HG03039 (cell line): ENCODE measurements around the gene BICRA.
A peak's percentile ranks its signal among the peaks of the same experiment; 100 is the strongest.

Source experiments
- ATAC-seq: cut with Tn5 transposase; IDR thresholded peaks from one replicate; pipeline ENCODE4 v1.9.1; 2021; ENCODE audit warnings: mild to moderate bottlenecking, moderate library complexity; ENCODE audit not compliant: unreplicated experiment

BICRA gene

DNA sequence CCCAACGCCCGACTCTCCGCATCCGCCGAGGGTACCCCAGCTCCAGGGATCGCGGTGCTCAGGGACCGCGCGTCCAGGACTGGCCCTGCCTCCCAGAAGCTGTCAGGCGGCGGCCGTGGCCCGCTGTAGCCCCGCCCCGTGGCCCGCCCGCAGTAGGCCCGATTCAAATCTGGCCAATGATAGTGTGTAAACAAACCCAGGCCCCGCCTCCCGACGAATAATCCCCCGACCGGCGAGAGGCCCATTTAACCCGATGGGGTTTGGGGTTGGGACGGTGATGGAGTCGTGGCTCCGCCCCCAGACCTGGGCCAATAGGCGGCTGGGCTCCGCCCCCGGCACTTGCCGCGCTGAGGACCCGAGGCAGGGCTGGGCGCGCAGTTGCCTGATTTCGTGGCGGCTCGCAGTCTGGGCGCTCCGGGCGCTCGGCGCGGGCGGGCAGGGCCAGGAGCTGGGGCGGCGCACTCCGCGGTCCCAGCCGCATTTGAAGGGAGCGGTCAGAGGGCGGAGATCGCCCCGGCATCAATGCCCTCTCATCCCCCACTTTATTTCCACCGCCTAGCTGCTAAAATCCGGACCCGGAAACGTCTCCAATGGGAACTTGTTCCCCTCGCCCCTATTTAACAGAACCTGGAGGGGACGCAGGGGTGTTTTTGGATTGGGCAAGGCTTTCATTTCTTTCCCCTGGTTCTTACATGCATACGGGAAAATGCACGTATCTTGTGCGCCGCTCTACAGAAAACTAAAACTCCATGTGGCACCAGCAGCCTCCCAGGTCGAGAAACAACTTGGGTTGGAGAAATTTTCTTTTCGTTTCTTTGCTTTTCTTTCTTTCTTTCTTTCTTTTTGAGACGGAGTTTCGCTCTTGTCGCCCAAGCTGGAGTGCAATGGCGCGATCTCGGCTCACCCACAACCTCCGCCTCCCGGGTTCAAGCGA is 8.4 kb upstream of the BICRA start:
- peak; percentile 93 for ATAC-seq

DNA sequence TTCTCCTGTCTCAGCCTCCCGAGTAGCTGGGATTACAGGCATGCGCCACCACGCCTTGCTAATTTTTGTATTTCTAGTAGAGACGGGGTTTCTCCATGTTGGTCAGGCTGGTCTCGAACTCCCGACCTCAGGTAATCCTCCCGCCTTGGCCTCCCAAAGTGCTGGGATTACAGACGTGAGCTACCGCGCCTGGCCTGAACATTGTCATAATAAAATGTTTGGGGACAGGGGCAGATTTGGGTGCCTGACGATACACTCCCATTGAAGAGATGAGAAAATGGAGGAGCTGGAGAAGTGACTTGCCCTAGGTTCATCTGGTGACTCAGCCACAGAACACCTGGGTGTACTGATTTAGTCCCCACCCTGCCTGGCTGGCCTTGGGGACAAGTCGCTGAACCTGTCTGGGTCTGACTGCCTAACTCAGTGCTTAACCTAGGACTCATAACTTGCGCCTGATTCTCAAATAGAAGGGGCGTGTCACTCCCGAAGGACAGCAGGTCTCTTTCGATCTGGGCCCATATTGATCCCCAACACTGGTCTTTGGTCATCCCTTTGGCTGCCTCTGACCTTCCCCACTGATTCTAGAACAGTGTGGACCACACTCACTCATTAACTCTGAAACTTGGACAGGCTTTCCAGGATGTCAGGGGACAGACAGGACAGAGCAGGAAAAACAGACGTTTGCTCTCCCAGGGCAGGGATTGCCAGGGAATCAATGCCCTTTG is 7.6 kb upstream of the BICRA start:
- no peak for ATAC-seq

DNA sequence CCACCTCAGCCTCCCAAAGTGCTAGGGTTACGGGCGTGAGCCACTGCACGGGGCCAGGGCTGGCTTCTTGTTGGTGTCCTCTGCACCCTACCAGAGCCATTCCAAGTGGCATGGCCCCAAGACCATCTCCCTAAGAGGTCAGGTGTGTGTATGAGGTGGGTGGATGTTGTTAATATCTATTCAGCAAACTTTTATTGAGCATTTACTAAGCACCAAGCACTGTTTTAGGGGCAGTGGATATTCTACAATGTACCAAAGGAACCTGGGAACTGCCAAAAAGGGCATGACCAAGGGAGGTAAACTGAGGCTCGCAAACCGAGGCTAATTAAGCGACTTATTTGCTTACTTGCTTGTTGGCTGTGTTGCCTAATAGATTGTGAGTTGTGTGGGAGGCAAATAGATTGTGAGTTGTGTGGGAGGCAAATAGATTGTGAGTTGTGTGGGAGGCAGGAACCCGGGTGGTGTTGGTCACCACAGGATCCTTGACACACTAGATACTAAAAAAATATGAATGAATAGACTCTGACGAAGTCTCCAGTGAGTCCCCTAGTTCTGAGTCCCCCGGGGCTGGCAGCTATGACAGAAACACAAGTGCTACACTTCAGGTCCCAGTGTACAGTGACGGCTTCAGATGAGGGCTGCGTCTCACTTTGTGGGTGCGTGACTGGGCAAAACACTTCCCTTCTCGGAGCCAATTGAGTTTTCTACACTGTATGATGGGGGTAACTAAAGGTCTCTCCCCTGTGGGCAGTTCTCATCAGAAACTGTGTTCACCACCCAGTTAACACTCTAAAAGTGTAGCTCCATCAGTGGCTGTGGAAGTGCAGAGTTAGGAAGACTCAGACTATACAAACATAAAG is 5.0 kb upstream of the BICRA start:
- no peak for ATAC-seq

DNA sequence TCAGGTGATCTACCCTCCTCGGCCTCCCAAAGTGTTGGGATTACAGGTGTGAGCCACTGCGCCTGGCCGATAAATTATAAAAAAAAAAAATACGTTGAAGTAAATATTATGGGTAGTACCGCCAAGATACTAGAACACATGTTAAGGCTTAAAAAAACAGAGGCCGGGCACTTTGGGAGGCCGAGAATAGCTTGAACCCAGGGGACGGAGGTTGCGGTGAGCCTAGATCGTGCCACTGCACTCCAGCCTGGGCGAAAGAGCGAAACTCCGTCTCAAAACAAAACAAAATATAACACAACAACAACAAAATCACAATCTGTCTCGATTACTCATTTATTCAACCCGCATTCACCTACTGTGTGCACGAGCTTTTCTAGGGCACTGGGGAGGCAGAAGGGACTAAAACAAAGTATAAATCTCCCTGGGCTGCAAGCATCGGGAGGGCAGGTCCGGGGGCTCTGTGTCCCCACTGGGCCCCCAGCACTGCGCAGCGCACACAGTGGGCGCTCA is 1.3 kb upstream of the BICRA start:
- ATAC-seq: no peak

- ATAC-seq: peak; percentile 77
Observed at GRCh38 chr19:47608074-47608918, 638 bp upstream of the BICRA start.

DNA sequence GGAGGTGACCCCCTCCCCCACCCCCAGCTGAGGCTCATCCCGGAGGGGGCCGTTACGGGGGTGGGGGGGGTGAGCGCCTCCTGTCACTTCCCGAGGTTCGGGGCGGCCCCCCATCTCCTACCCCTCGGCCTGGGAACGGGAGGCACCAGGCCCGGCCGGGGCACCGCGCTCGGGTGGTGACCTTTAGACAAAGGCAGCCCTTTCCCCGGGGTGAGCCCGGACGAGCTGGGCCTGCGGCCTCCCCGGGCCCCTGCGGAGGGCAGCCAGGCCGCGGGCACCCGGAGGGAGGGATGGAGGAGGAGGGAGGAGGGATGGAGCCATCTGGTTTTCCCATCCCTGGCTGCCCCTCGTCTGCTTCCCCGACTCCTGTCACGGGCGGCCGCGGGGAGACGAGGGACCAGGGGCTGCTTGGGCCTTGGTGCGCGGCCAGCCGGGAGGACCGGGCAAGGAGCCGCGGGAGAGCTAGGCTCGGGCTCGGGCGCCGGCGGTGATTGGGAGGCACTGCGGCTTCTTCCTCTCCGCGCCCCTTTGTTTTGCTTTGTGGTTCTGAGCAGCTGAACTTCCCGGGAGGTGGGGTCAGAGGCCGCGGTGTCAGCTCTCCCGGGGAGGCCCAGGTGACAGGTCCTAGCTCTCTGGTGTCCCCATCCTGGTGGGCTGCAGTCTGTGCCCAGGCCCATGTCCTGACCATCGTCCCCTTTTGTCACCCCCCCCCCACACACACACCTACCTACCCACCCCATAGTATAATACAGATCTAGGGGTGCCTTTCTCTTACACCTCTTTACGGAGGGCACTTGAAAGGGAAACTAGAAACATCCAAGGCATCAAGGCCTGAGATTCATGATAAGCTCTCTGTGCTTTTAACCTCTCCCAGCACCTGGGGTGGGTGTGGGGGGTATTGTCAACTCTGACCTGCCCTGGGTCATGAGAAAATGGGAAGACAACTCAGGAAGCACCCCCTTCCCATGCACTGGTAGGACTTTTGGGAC is 1.3 kb downstream of the BICRA start:
- no peak for ATAC-seq

DNA sequence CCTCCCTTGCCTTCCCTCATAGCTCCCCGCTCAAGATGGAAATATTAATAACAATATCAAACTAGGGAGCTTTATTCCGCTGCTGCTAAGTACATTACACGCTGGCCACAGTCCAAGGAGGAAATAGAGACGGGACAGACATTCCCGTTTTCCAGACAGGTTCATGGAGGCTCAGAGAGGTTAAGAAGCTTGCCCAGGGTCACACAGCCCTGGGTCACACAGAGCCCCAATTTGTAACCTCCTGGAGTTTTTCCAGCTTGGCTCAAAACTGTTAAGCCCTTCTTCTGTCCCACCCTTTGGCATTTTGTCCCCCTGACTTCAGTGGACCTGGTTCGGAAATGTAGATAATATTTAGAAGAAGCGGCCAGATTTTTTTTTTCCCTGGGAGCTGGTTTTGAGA is 2.0 kb downstream of the BICRA start:
- ATAC-seq: no peak

DNA sequence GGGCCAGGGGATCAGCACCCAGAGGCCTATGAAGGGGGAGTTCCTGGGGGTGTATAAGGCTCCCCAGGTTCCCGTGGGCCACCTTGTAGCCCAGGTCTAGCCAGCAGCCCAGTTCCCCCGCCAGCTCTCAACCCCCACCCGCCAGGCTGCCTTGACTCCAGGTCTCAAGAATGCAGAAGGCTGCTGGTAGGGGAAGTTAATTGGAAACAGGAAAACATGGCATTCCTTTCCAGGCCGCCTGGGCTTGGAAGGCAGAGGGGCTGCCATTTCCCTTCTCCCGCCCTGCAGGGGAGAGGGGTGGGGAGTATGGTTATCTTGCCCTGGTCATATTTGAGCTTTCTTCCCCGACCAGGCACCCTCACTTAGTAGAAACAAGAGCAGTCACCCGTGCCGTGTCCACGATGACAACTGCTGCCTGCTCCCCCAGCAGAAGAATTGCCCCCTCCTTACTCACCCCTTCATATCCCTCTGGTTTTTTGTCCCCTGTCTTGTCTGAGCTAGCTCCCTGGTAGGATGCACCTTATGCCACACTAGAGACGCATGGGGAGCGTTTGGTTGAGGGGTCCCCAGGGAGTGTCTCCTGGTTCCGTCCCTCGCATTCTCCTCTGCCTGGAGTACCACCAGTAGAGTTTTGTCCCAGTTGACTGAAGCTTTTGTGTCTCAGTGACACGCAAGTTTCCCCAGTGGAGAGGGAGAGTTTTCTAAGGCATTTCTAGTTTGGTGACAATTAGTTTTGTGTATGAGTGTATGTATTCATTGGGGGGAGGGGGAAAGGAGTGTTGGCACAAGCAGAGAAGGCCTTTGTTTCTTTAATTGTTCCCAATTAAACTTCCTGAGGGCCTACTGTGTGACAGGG is 4.5 kb downstream of the BICRA start:
- ATAC-seq: no peak

- ATAC-seq: no peak
Observed at GRCh38 chr19:47614021-47614295, 5.0 kb downstream of the BICRA start.

DNA sequence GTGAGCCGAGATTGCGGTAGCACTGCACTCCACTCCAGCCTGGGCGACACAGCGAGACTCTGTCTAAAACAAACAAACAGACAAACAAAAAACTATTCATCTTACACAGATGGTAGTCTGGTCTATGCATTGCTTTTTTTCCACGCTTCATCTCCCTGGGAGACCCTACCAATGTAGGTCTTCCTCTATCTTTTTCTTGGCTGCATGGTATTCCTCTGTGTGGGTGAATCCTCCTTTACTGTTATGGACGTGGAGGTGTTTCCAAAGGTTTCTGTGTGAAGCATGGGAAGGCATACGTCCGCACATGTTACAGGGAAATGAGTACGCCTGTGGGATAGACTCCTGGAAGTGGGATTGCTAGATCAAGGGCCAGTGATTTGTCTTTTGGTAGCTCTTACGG is 5.6 kb downstream of the BICRA start:
- ATAC-seq: no peak

DNA sequence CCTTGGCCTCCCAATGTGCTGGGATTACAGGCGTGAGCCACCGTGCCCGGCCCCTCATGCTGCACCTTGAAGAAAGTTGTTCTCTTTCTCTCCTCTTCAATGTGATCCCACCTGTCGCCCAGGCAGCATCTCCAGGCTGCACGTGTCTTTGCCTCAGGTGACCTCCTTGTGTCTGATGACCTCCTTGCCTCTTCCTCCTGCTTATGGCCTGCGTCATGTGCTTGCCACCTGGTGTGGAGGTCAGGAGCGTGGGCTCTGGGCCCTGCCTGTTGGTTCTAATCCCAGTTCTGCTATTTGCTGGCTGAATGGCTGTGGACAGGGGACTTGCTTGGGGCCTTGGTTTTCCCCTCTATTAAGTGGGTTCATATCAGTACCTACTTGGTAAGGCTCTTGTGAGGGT is 6.3 kb downstream of the BICRA start:
- no peak for ATAC-seq

GRCh38 chr19:47615714-47616113 is 6.8 kb downstream of the BICRA start:
- ATAC-seq: no peak

GRCh38 chr19:47618771-47619170 is 9.8 kb downstream of the BICRA start:
- ATAC-seq: no peak

DNA sequence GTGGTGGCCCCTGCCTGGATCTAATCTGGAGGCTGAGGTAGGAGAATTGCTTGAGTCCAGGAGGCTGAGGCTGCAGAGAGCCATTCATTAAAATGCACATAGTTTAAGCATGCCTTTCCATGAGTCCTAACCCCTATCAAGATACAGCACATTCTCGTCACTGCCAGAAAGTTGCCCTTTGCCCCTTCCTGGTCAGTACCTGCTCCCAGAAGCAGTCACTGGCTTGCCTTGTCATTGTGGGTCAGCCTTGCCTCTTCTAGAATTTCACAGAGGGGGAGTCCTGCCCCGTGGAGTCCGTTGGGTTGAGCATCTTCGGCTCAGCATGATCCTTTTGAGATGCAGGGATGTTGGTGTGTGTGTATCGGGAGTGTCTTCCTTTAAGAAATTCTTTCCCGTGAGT is 10.8 kb downstream of the BICRA start:
- no peak for ATAC-seq

GRCh38 chr19:47623151-47623920 is 14.4 kb downstream of the BICRA start:
- ATAC-seq: no peak

GRCh38 chr19:47623921-47624391 is 15.0 kb downstream of the BICRA start:
- no peak for ATAC-seq

GRCh38 chr19:47625650-47626049 is 16.7 kb downstream of the BICRA start:
- no peak for ATAC-seq
